HL-60 (cell line): ENCODE measurements around the gene RIN3.

Source experiments
- DNase-seq, 2 experiments: peaks; one replicate each; pipeline ENCODE4 v3.0.0-alpha.2; 2010 to 2020; ENCODE audit warnings: low read depth in 1 of 2, low spot score in 1 of 2
- H3K27ac ChIP-seq: fragments of 250-450 bp; sonication (Bioruptor Pico); replicated peaks from 2 replicates; pipeline ENCODE4 v1.5.1; 2020; ENCODE audit warnings: mild to moderate bottlenecking, moderate library complexity
- H3K27me3 ChIP-seq: fragments of 250-450 bp; sonication (Bioruptor Pico); 2 replicates; pipeline ENCODE4 v1.5.1; 2021; ENCODE audit warnings: mild to moderate bottlenecking, moderate library complexity; ENCODE audit not compliant: insufficient read depth, poor library complexity, severe bottlenecking
- H3K4me3 ChIP-seq: replicated peaks from 2 replicates; pipeline ENCODE4 v1.5.1; 2011; ENCODE audit warnings: mild to moderate bottlenecking, control low read depth, low read length; ENCODE audit not compliant: insufficient read depth
- GABPA ChIP-seq: IDR thresholded peaks from 2 replicates; pipeline ENCODE4 v1.6.1; 2012; ENCODE audit warnings: low read depth
- POLR2AphosphoS5 ChIP-seq: IDR thresholded peaks from 2 replicates; pipeline ENCODE4 v1.6.1; 2012; ENCODE audit warnings: low read depth
- SPI1 ChIP-seq: IDR thresholded peaks from 2 replicates; pipeline ENCODE4 v1.6.1; 2012; ENCODE audit warnings: low read depth, mild to moderate bottlenecking, borderline replicate concordance
- TF ChIP-seq, protein P1 (sequence below): IDR thresholded peaks from 2 replicates; pipeline ENCODE4 v1.6.1; 2012; ENCODE audit warnings: low read depth; ENCODE audit not compliant: insufficient replicate concordance
- TF ChIP-seq, protein P2 (sequence below): IDR thresholded peaks from one replicate; pipeline ENCODE4 v1.5.1; 2011; ENCODE audit warnings: low read length, control low read depth, inconsistent platforms; ENCODE audit not compliant: insufficient read depth

RIN3 gene

DNA sequence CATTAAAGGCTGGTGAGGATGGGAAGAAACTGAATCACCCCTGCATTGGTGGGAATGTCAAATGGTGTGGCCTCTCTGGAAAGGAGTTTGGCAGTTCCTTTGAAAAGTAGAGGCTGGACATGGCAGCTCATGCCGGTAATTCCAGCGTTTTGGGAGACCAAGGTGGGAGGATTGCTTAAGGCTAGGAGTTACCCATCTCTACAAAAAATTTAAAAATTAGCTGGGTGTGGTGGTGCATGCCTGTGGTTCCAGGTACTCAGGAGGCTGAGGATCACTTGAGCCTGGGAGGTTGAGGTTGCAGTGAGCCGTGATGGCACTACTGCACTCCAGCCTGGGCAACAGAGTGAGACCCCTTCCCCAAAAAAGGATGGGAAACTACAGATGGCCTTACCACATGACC is 93.7 kb downstream of the RIN3 start:
- Histone ChIP-seq H3K4me3 (no peak overlapping the region), H3K27ac (no peak overlapping the region), H3K27me3 (no peaks in the 10 kb centered on the region)
- TF ChIP-seq POLR2AphosphoS5 (no peak), GABPA (no peak), SPI1 (no peak)
- TF ChIP-seq, protein P1, sequence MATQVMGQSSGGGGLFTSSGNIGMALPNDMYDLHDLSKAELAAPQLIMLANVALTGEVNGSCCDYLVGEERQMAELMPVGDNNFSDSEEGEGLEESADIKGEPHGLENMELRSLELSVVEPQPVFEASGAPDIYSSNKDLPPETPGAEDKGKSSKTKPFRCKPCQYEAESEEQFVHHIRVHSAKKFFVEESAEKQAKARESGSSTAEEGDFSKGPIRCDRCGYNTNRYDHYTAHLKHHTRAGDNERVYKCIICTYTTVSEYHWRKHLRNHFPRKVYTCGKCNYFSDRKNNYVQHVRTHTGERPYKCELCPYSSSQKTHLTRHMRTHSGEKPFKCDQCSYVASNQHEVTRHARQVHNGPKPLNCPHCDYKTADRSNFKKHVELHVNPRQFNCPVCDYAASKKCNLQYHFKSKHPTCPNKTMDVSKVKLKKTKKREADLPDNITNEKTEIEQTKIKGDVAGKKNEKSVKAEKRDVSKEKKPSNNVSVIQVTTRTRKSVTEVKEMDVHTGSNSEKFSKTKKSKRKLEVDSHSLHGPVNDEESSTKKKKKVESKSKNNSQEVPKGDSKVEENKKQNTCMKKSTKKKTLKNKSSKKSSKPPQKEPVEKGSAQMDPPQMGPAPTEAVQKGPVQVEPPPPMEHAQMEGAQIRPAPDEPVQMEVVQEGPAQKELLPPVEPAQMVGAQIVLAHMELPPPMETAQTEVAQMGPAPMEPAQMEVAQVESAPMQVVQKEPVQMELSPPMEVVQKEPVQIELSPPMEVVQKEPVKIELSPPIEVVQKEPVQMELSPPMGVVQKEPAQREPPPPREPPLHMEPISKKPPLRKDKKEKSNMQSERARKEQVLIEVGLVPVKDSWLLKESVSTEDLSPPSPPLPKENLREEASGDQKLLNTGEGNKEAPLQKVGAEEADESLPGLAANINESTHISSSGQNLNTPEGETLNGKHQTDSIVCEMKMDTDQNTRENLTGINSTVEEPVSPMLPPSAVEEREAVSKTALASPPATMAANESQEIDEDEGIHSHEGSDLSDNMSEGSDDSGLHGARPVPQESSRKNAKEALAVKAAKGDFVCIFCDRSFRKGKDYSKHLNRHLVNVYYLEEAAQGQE: no peak
- TF ChIP-seq, protein P2, sequence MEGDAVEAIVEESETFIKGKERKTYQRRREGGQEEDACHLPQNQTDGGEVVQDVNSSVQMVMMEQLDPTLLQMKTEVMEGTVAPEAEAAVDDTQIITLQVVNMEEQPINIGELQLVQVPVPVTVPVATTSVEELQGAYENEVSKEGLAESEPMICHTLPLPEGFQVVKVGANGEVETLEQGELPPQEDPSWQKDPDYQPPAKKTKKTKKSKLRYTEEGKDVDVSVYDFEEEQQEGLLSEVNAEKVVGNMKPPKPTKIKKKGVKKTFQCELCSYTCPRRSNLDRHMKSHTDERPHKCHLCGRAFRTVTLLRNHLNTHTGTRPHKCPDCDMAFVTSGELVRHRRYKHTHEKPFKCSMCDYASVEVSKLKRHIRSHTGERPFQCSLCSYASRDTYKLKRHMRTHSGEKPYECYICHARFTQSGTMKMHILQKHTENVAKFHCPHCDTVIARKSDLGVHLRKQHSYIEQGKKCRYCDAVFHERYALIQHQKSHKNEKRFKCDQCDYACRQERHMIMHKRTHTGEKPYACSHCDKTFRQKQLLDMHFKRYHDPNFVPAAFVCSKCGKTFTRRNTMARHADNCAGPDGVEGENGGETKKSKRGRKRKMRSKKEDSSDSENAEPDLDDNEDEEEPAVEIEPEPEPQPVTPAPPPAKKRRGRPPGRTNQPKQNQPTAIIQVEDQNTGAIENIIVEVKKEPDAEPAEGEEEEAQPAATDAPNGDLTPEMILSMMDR: no peak
- no peak for DNase-seq

DNA sequence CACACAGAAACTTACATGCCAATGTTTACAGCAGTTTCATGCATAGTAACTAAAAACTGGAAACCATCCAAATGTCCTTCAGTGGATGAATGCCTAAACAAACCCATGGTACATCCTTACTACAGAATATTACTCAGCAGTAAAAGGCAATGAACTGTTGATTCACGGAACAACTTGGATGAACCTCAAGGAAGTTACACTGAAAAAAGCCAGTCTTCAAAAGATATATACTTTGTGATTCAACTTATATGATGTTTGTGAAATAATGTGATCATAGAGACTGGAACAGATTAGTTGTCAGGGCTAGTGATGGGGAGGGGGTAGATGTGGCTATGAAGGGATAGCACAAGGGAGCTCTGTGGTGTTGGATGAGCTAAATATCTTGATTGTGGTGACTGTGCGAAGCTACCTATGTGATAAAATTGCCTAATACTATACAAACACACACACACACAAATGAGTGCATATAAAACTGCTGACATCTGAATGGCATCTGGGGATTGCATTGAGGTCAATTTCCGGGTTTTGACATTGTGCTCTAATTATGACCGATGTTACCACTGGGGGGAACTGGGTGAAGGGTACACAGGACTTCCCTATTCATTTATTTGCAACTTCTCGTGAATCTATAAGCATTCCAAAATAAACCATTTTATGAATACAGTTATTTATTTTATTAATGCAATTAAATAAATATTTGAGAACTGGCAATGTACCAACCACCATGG is 94.3 kb downstream of the RIN3 start:
- TF ChIP-seq POLR2AphosphoS5: no peak
- TF ChIP-seq SPI1: no peak
- TF ChIP-seq GABPA: no peak
- TF ChIP-seq, protein P2: no peak
- TF ChIP-seq, protein P1: no peak
- DNase-seq: no peak
- Histone ChIP-seq H3K27ac (no peak overlapping the region), H3K27me3 (no peaks in the 10 kb centered on the region), H3K4me3 (no peak overlapping the region)

GRCh38 chr14:92609955-92610354 is 96.4 kb downstream of the RIN3 start:
- no peaks in the 10 kb centered on the region for H3K27me3 ChIP-seq
- H3K27ac ChIP-seq: peak overlapping the region; percentile 70
- DNase-seq: peak; percentile 44 to 51
- TF ChIP-seq, protein P2: no peak
- TF ChIP-seq POLR2AphosphoS5 (no peak), SPI1 (no peak), GABPA (no peak)
- TF ChIP-seq, protein P1: no peak
- no peak overlapping the region for H3K4me3 ChIP-seq
